Measurements from ENCODE around the gene SV2C. TPM values are rescaled to one million over a fixed set of nuclear protein-coding genes. Genes with fewer than 3 reads are reported as not detected.

Gene SV2C
- total RNA-seq, 1 donor from 2014 or later, result not detected

DNA sequence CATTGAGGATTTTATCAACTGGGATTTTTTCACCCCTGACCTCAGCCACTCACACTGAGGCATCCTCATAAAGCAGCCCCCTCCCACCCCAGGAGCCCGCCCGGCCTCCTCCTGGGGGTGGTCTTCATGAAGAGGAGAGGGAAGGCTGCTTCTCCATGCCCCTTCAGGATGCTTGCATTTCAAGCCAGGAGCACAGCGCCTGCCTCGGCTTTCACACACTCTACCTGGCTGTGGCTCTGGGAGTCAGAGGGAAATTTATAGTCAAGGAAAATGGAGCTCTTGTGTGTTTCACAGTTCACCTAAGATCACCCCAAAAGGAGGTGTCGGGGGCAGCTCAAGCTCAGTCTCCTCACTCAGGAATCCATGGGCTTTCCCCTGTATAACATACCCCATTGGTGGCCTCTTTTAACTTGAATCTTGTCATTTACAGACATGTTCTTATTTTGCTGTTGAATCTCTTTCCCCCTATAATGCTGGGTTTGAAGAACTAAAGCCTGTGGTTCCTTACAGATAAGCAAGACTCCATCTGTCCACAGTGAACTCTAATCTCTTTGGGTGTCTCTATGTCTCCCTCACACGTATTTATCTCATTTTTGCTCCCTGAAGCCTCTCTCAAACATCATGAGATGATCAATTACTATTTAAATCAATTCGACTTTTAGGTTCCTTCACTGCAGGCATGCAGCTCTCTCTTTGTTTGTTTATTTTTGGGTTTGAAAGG lies 297.3 kb downstream of the SV2C start:
- H3K27me3 Mint-ChIP-seq (ENCODE audit: unreplicated experiment), result no peaks in the 10 kb centered on the region
- TF ChIP-seq CTCF (IDR thresholded peaks at IDR 0.05), result no peak
- no peak overlapping the region for H3K4me3 Mint-ChIP-seq (ENCODE audit: unreplicated experiment)
- DNase-seq (ENCODE audit: extremely low spot score, unreplicated experiment), result no peak
- H3K36me3 Mint-ChIP-seq (ENCODE audit: unreplicated experiment), result no peaks in the 10 kb centered on the region
- H3K27ac Mint-ChIP-seq (ENCODE audit: unreplicated experiment), result no peak overlapping the region
- H3K9me3 Mint-ChIP-seq (ENCODE audit: unreplicated experiment), result no peaks in the 10 kb centered on the region
- peaks cover 3% of the 10 kb centered on the region for H3K4me1 Mint-ChIP-seq (ENCODE audit: unreplicated experiment)

- no peak for TF ChIP-seq CTCF (IDR thresholded peaks at IDR 0.05)
Measured at GRCh38 chr5:76383126-76383832, 300.1 kb downstream of the SV2C start.

DNA sequence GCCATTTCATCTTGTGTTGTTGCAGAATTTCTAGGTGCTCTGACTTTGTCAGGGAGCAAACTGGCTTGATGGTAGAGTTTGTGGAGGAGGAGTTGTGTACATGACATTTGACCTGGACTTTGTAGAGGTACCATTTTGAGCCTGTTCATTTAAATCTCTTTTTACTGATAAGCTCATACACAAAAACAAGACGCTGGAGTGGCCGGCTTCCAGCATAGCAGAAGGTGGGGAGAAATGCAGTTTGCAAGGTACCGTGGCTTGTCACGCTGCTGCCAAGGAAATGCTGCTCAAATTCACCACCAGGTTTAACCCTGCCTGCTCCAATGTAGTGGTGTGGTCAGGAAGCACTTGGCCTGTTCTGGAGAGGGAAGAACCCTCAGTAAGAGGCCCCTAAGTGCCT lies 301.0 kb downstream of the SV2C start:
- Mint-ChIP-seq H3K36me3 (ENCODE audit: unreplicated experiment) (no peaks in the 10 kb centered on the region), H3K9me3 (ENCODE audit: unreplicated experiment) (no peaks in the 10 kb centered on the region), H3K27me3 (ENCODE audit: unreplicated experiment) (no peaks in the 10 kb centered on the region), H3K4me1 (ENCODE audit: unreplicated experiment) (peaks cover 19% of the 10 kb centered on the region), H3K4me3 (ENCODE audit: unreplicated experiment) (no peak overlapping the region), H3K27ac (ENCODE audit: unreplicated experiment) (no peak overlapping the region)
- TF ChIP-seq CTCF (IDR thresholded peaks at IDR 0.05), result no peak
- no peak for DNase-seq (ENCODE audit: extremely low spot score, unreplicated experiment)

More at GRCh38 chr5:76383126-76383832, 300.1 kb downstream of the SV2C start:
- H3K27me3 Mint-ChIP-seq (ENCODE audit: unreplicated experiment), result no peaks in the 10 kb centered on the region
- no peak overlapping the region for H3K27ac Mint-ChIP-seq (ENCODE audit: unreplicated experiment)
- H3K4me1 Mint-ChIP-seq (ENCODE audit: unreplicated experiment), result peaks cover 12% of the 10 kb centered on the region
- H3K9me3 Mint-ChIP-seq (ENCODE audit: unreplicated experiment), result no peaks in the 10 kb centered on the region
- DNase-seq (ENCODE audit: extremely low spot score, unreplicated experiment), result no peak
- H3K4me3 Mint-ChIP-seq (ENCODE audit: unreplicated experiment), result no peak overlapping the region
- no peaks in the 10 kb centered on the region for H3K36me3 Mint-ChIP-seq (ENCODE audit: unreplicated experiment)

- Mint-ChIP-seq H3K4me3 (ENCODE audit: unreplicated experiment) (no peak overlapping the region), H3K9me3 (ENCODE audit: unreplicated experiment) (no peaks in the 10 kb centered on the region), H3K27me3 (ENCODE audit: unreplicated experiment) (no peaks in the 10 kb centered on the region), H3K36me3 (ENCODE audit: unreplicated experiment) (no peaks in the 10 kb centered on the region), H3K4me1 (ENCODE audit: unreplicated experiment) (peaks cover 24% of the 10 kb centered on the region), H3K27ac (ENCODE audit: unreplicated experiment) (no peak overlapping the region)
- DNase-seq (ENCODE audit: extremely low spot score, unreplicated experiment), result no peak
- no peak for TF ChIP-seq CTCF (IDR thresholded peaks at IDR 0.05)
Measured at GRCh38 chr5:76384705-76385104, 301.5 kb downstream of the SV2C start.

GRCh38 chr5:76385540-76385939 lies 302.4 kb downstream of the SV2C start:
- Mint-ChIP-seq H3K27me3 (ENCODE audit: unreplicated experiment) (no peaks in the 10 kb centered on the region), H3K27ac (ENCODE audit: unreplicated experiment) (no peak overlapping the region), H3K36me3 (ENCODE audit: unreplicated experiment) (no peaks in the 10 kb centered on the region), H3K9me3 (ENCODE audit: unreplicated experiment) (no peaks in the 10 kb centered on the region), H3K4me1 (ENCODE audit: unreplicated experiment) (peaks cover 33% of the 10 kb centered on the region), H3K4me3 (ENCODE audit: unreplicated experiment) (no peak overlapping the region)
- no peak for TF ChIP-seq CTCF (IDR thresholded peaks at IDR 0.05)
- no peak for DNase-seq (ENCODE audit: extremely low spot score, unreplicated experiment)
